Measurements from ENCODE around the gene PALLD. TPM values are rescaled to one million over a fixed set of nuclear protein-coding genes. Genes with fewer than 3 reads are reported as not detected.

PALLD gene
- total and polyA plus RNA-seq, 2 of the 13 experiments (the other 11 are each of a cell fraction or from before 2014, with no cell fraction given): 0.50 to 1.5 TPM

DNA sequence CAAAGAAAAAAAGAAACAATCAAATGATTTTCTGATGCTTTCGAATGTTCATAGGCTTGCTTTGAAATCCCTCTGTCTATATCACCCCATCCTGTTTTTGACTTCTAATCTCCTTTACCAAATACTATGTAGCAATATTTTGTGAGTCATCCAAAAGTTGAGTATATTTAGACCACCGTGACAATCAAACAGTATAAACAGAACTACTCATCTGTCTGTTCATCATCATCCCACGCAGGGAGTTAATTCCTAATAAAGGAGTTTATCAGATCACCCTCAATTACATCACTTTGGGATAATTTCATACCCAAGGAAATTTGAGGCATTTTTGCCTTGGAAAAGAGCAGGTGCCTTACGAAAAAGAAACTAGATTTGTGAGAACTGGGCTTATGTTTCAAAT, 300.3 kb downstream of the PALLD start:
- Histone ChIP-seq H2AFZ (ENCODE audit: low read length) (no peak overlapping the region), H3K36me3 (replicated peaks in 1 of 2; ENCODE audit: control insufficient read depth in 1 of 2, insufficient read depth in 2 of 2, low read length in 2 of 2) (no peaks in the 10 kb centered on the region), H3K4me2 (ENCODE audit: low read depth, low read length) (peak overlapping the region; percentile 30; the same call in 1 of the 2 replicates), H3K9ac (ENCODE audit: insufficient read depth, low read depth, low read length) (no peak overlapping the region), H3K27me3 (ENCODE audit: control insufficient read depth in 1 of 2, insufficient read depth in 2 of 2, low read length in 2 of 2) (no peaks in the 10 kb centered on the region), H4K20me1 (ENCODE audit: insufficient read depth, low read length) (no peaks in the 10 kb centered on the region), H3K9me3 (ENCODE audit: low read length) (no peaks in the 10 kb centered on the region), H3K4me3 (replicated peaks in 1 of 3; ENCODE audit: insufficient read depth in 1 of 3, low read depth in 2 of 3, low read length in 3 of 3) (no peak overlapping the region; a peak in 1 of 6 replicates), H3K27ac (ENCODE audit: extremely low read length, insufficient read depth, low read length) (no peak overlapping the region), H3K79me2 (ENCODE audit: insufficient read depth, low read length) (no peaks in the 10 kb centered on the region), H3K4me1 (ENCODE audit: insufficient read depth, low read length) (peaks cover 26% of the 10 kb centered on the region)
- no peak for ATAC-seq
- 8% methylated on average over 4 of the region's 4 CpGs for WGBS (ENCODE audit: low lambda C conversion rate)
- ChIA-PET POLR2A (no interaction called here), CTCF (ENCODE audit: low intra/inter-chr PET ratio, low total read pairs) (no interaction called here)
- no peak for TF ChIP-seq REXO4 (CRISPR knock-in tag; IDR thresholded peaks at IDR 0.05; ENCODE audit: borderline replicate concordance)
- 0 out of 2 replicates have a peak, but pooled peaks have one; percentile 21 for TF ChIP-seq ATF3 (CRISPR knock-in tag; IDR thresholded peaks at IDR 0.05)
- no peak for TF ChIP-seq MLLT10 (CRISPR knock-in tag; IDR thresholded peaks at IDR 0.05)
- TF ChIP-seq, protein P1, sequence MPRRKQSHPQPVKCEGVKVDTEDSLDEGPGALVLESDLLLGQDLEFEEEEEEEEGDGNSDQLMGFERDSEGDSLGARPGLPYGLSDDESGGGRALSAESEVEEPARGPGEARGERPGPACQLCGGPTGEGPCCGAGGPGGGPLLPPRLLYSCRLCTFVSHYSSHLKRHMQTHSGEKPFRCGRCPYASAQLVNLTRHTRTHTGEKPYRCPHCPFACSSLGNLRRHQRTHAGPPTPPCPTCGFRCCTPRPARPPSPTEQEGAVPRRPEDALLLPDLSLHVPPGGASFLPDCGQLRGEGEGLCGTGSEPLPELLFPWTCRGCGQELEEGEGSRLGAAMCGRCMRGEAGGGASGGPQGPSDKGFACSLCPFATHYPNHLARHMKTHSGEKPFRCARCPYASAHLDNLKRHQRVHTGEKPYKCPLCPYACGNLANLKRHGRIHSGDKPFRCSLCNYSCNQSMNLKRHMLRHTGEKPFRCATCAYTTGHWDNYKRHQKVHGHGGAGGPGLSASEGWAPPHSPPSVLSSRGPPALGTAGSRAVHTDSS (CRISPR knock-in tag; conservative IDR thresholded peaks at IDR 0.05): no peak
- no peak for TF ChIP-seq POLR2A (IDR thresholded peaks at IDR 0.05; ENCODE audit: insufficient read depth in 1 of 2, low read depth in 2 of 2, low read length in 2 of 2)
- peak; percentile 5; the same call in 1 of the 2 replicates for TF ChIP-seq CEBPB (IDR thresholded peaks at IDR 0.05; ENCODE audit: borderline replicate concordance, low read depth, low read length)
- TF ChIP-seq ZNF431 (CRISPR knock-in tag; IDR thresholded peaks at IDR 0.05; ENCODE audit: borderline replicate concordance, low read depth): no peak
- no peak for TF ChIP-seq KDM2A (CRISPR knock-in tag; IDR thresholded peaks at IDR 0.05; ENCODE audit: borderline replicate concordance, low read depth)
- no peak for TF ChIP-seq ZFP36L1 (CRISPR knock-in tag; IDR thresholded peaks at IDR 0.05)
- 0 out of 2 replicates have a peak, but pooled peaks have one; percentile 37 for TF ChIP-seq JUNB (CRISPR knock-in tag; IDR thresholded peaks at IDR 0.05; ENCODE audit: borderline replicate concordance)
- TF ChIP-seq ZNF367 (CRISPR knock-in tag; IDR thresholded peaks at IDR 0.05; ENCODE audit: borderline replicate concordance): no peak
- intact Hi-C loops (cut with micrococcal nuclease; ENCODE audit: unreplicated experiment): loop anchor here (10.0 kb wide), 1 partner anchor 62 kb away; no protein-coding TSS in a partner anchor
- no peak for FAIRE-seq
- no TSS peak for BruUV-seq (replicated peaks)
- in situ Hi-C loops (cut with HindIII; ENCODE audit: extremely low pct_ligation_motif_present, low pct_unique_long_range_greater_than_20kb): no loop called here
- DNase-seq (ENCODE audit: low spot score): peak; percentile 56
